Measurements from ENCODE around the gene CCDC33.

- TF ChIP-seq CTCF (conservative IDR thresholded peaks at IDR 0.05; ENCODE audit: low read depth in 2 of 2) (no peak), POLR2AphosphoS5 (IDR thresholded peaks at IDR 0.05; ENCODE audit: low read depth) (no peak), EZH2phosphoT487 (IDR thresholded peaks at IDR 0.05; ENCODE audit: unreplicated experiment) (no peak), ZNF114 (CRISPR knock-in tag; IDR thresholded peaks at IDR 0.05) (no peak)
- TF ChIP-seq, protein P1, sequence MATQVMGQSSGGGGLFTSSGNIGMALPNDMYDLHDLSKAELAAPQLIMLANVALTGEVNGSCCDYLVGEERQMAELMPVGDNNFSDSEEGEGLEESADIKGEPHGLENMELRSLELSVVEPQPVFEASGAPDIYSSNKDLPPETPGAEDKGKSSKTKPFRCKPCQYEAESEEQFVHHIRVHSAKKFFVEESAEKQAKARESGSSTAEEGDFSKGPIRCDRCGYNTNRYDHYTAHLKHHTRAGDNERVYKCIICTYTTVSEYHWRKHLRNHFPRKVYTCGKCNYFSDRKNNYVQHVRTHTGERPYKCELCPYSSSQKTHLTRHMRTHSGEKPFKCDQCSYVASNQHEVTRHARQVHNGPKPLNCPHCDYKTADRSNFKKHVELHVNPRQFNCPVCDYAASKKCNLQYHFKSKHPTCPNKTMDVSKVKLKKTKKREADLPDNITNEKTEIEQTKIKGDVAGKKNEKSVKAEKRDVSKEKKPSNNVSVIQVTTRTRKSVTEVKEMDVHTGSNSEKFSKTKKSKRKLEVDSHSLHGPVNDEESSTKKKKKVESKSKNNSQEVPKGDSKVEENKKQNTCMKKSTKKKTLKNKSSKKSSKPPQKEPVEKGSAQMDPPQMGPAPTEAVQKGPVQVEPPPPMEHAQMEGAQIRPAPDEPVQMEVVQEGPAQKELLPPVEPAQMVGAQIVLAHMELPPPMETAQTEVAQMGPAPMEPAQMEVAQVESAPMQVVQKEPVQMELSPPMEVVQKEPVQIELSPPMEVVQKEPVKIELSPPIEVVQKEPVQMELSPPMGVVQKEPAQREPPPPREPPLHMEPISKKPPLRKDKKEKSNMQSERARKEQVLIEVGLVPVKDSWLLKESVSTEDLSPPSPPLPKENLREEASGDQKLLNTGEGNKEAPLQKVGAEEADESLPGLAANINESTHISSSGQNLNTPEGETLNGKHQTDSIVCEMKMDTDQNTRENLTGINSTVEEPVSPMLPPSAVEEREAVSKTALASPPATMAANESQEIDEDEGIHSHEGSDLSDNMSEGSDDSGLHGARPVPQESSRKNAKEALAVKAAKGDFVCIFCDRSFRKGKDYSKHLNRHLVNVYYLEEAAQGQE (IDR thresholded peaks at IDR 0.05; ENCODE audit: unreplicated experiment): no peak
Observed at GRCh38 chr15:74328331-74329056, 92.4 kb downstream of the CCDC33 start.

All from GM23338 (cell line).